Smooth muscle cell (in vitro differentiated cells): Measurements from ENCODE around the gene LILRB3. TPM values are rescaled to one million over a fixed set of nuclear protein-coding genes. Genes with fewer than 3 reads are reported as not detected.
"Not testable (repeated sequence)": the region's sequence is repeated elsewhere in the genome, so short reads cannot be mapped to it uniquely, and the experiment has no call there.

Experiments
- DNase-seq: peaks from one replicate; lab custom pipeline; 2025; ENCODE audit not compliant: unreplicated experiment; lab: John Stamatoyannopoulos, UW
- H2AFZ ChIP-seq: fragments of 200-600 bp; sonication (generic); 2 replicates; pipeline ENCODE4 v1.6.0; 2016; ENCODE audit warnings: antibody characterized with exemption, low read depth, mild to moderate bottlenecking
- H3F3A ChIP-seq: fragments of 200-600 bp; sonication (generic); 2 replicates; pipeline ENCODE4 v1.6.0; 2017; ENCODE audit warnings: antibody characterized with exemption, low read depth
- H3K27ac ChIP-seq: fragments of 200-600 bp; sonication (generic); 2 replicates; pipeline ENCODE4 v1.5.1; 2016; ENCODE audit warnings: low read depth, mild to moderate bottlenecking
- H3K27me3 ChIP-seq: fragments of 200-600 bp; sonication (generic); 2 replicates; pipeline ENCODE4 v1.6.1; 2016; ENCODE audit warnings: low read depth, mild to moderate bottlenecking
- H3K36me3 ChIP-seq: fragments of 200-600 bp; sonication (generic); 2 replicates; pipeline ENCODE4 v1.5.1; 2016; ENCODE audit warnings: low read depth
- H3K4me1 ChIP-seq: fragments of 200-600 bp; sonication (generic); 2 replicates; pipeline ENCODE4 v1.5.1; 2016; ENCODE audit warnings: low read depth
- H3K4me2 ChIP-seq: fragments of 200-600 bp; sonication (generic); 2 replicates; pipeline ENCODE4 v1.6.0; 2016; ENCODE audit warnings: mild to moderate bottlenecking
- H3K4me3 ChIP-seq: fragments of 200-600 bp; sonication (generic); 2 replicates; pipeline ENCODE4 v1.5.1; 2016; ENCODE audit warnings: mild to moderate bottlenecking
- H3K79me2 ChIP-seq: fragments of 200-600 bp; sonication (generic); 2 replicates; pipeline ENCODE4 v1.6.0; 2016; ENCODE audit warnings: low read depth, mild to moderate bottlenecking
- H3K9ac ChIP-seq: fragments of 200-600 bp; sonication (generic); 2 replicates; pipeline ENCODE4 v1.6.0; 2016; ENCODE audit warnings: low read depth
- H3K9me3 ChIP-seq: fragments of 200-600 bp; sonication (generic); replicated peaks from 2 replicates; pipeline ENCODE4 v1.5.1; 2016; ENCODE audit warnings: low read depth
- H4K20me1 ChIP-seq: fragments of 200-600 bp; sonication (generic); 2 replicates; pipeline ENCODE4 v1.6.0; 2016; ENCODE audit warnings: low read depth
- CTCF ChIP-seq: fragments of 200-600 bp; sonication (generic); IDR thresholded peaks from 2 replicates; pipeline ENCODE4 v1.5.1; 2017; ENCODE audit warnings: borderline replicate concordance, mild to moderate bottlenecking, antibody characterized with exemption; ENCODE audit not compliant: insufficient read depth, poor library complexity, severe bottlenecking
- WGBS: methylation state at CpG from one replicate; pipeline ENCODE4 v1.1.7; 2016; ENCODE audit warnings: low lambda C conversion rate; 5-methylcytosine and 5-hydroxymethylcytosine counted together
- polyA plus RNA-seq: library from polyadenylated mRNA; unstranded; fragments of >200 nt; fragmentation: Nextera tagmentation; extraction: Ambion mirVana; gene quantifications from 2 replicates; pipeline ENCODE4 v1.2.1, GENCODE V29; 2016
- total RNA-seq: library from RNA; depleted of rRNA; stranded (reverse); fragments of >200 nt; gene quantifications from 2 replicates; pipeline ENCODE4 v1.2.3, GENCODE V29; 2014

The LILRB3 gene
- total and polyA plus RNA-seq, 2 experiments from 2014 or later = 0.06 TPM; not detected in 1

GRCh38 chr19:54229146-54229545, 6.3 kb upstream of the LILRB3 start:
- H3K27ac ChIP-seq = no peak overlapping the region
- no peak for TF ChIP-seq CTCF
- H3K27me3 ChIP-seq = peaks cover 7% of the 10 kb centered on the region
- H3K9me3 ChIP-seq = no peaks in the 10 kb centered on the region
- no peak overlapping the region for H2AFZ ChIP-seq
- no peak overlapping the region for H3K9ac ChIP-seq
- H3K4me1 ChIP-seq = no peaks in the 10 kb centered on the region
- no peak for DNase-seq
- no peaks in the 10 kb centered on the region for H3K36me3 ChIP-seq
- H3K79me2 ChIP-seq = no peaks in the 10 kb centered on the region
- no peaks in the 10 kb centered on the region for H4K20me1 ChIP-seq
- H3K4me3 ChIP-seq = no peak overlapping the region
- H3F3A ChIP-seq = no peaks in the 10 kb centered on the region
- H3K4me2 ChIP-seq = no peak overlapping the region
- WGBS = 89% methylated on average over 8 of the region's 8 CpGs

- DNase-seq, H2AFZ ChIP-seq, H3K4me3 ChIP-seq, H3K9me3 ChIP-seq, H3K4me2 ChIP-seq, H3K27ac ChIP-seq, H4K20me1 ChIP-seq, H3K36me3 ChIP-seq, H3K27me3 ChIP-seq, H3K4me1 ChIP-seq, H3K9ac ChIP-seq, H3K79me2 ChIP-seq, H3F3A ChIP-seq: not testable (repeated sequence)
- WGBS = 89% methylated on average over 10 of the region's 10 CpGs
Observed at GRCh38 chr19:54224619-54225018, 1.8 kb upstream of the LILRB3 start.

- WGBS = 92% methylated on average over 5 of the region's 5 CpGs
Observed at GRCh38 chr19:54223937-54224281, 1.1 kb upstream of the LILRB3 start.

GRCh38 chr19:54223277-54223936, 600 bp upstream of the LILRB3 start:
- not testable (repeated sequence) for H3K4me3 ChIP-seq, H2AFZ ChIP-seq, H3F3A ChIP-seq, H3K27me3 ChIP-seq, H3K36me3 ChIP-seq, H3K9ac ChIP-seq, H3K4me1 ChIP-seq, H3K9me3 ChIP-seq, H3K79me2 ChIP-seq, H3K4me2 ChIP-seq, DNase-seq, H3K27ac ChIP-seq, H4K20me1 ChIP-seq
- 75% methylated on average over 14 of the region's 14 CpGs for WGBS

More at GRCh38 chr19:54223937-54224281, 1.1 kb upstream of the LILRB3 start:
- not testable (repeated sequence) for DNase-seq, H3K9me3 ChIP-seq, H3K79me2 ChIP-seq, H3K9ac ChIP-seq, H3K4me3 ChIP-seq, H3K27me3 ChIP-seq, H3K4me1 ChIP-seq, H3K27ac ChIP-seq, H3K4me2 ChIP-seq, H4K20me1 ChIP-seq, H3K36me3 ChIP-seq, H3F3A ChIP-seq, H2AFZ ChIP-seq

GRCh38 chr19:54221947-54222346, 860 bp downstream of the LILRB3 start:
- H3K4me3 ChIP-seq, H3K79me2 ChIP-seq, H3F3A ChIP-seq, H3K4me1 ChIP-seq, H2AFZ ChIP-seq, H3K27ac ChIP-seq, DNase-seq, H3K27me3 ChIP-seq, H3K4me2 ChIP-seq, H3K9ac ChIP-seq, H3K36me3 ChIP-seq, H4K20me1 ChIP-seq, H3K9me3 ChIP-seq: not testable (repeated sequence)
- 92% methylated on average over 7 of the region's 7 CpGs for WGBS

GRCh38 chr19:54219702-54220101, 3.1 kb downstream of the LILRB3 start:
- H3K27ac ChIP-seq, H3F3A ChIP-seq, H3K9me3 ChIP-seq, H3K4me2 ChIP-seq, H3K36me3 ChIP-seq, H3K27me3 ChIP-seq, DNase-seq, H3K79me2 ChIP-seq, H3K9ac ChIP-seq, H3K4me1 ChIP-seq, H2AFZ ChIP-seq, H3K4me3 ChIP-seq: not testable (repeated sequence)
- H4K20me1 ChIP-seq = peaks cover 17% of the 10 kb centered on the region
- WGBS = 100% methylated on average over 1 of the region's 5 CpGs
